Liver (tissue), 3 donors: Measurements from ENCODE around the gene SMAD7.

Experiments
- CTCF ChIP-seq: fragments of 150-350 bp; IDR thresholded peaks from 2 replicates; pipeline ENCODE4 v1.5.1; 2017; ENCODE audit warnings: improper control_type of control experiment, low read depth, low read length; ENCODE audit not compliant: missing input control
- EGR1 ChIP-seq, 2 donors: IDR thresholded peaks; 2 replicates each; pipeline ENCODE4 v1.6.1; 2016 to 2018; ENCODE audit warnings: antibody characterized with exemption in 2 of 2, low read depth in 2 of 2
- JUND ChIP-seq, 2 donors: IDR thresholded peaks; 2 replicates each; pipeline ENCODE4 v1.6.1; 2016; ENCODE audit warnings: antibody characterized with exemption in 2 of 2
- YY1 ChIP-seq: IDR thresholded peaks from 2 replicates; pipeline ENCODE4 v1.6.1; 2016; ENCODE audit warnings: antibody characterized with exemption, mild to moderate bottlenecking
- TF ChIP-seq, protein P1 (sequence below): IDR thresholded peaks from 2 replicates; pipeline ENCODE4 v1.6.1; 2016; ENCODE audit warnings: antibody characterized with exemption
- donor health status: healthy.
- donor health status: healthy.

DNA sequence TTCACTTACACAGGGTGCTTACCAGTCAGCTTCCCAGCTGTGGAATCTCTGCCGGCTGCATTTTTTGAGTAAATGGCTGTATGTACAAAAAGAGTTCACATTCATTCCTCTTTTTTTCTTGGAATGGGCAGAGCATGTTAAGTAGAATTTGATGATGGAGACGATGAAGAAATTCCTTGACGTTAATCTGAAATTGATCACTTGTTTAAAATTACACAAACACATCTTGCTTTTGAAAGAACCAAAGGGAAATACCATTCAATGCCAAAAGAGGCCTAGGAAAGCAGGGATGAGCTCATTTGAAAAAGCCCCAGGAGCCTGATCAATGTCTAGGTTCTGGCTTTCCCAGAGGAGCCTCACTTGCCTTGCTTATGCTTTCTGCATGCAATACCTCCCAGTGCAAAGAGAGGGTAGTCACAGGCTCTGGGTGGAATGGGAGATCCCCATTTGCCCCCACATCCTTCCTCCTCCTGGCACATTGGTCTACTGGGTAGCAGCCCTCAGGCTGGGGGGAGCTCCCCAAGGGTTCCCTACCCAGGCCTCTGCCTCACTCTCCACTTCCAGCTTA is 12.3 kb upstream of the SMAD7 start:
- TF ChIP-seq, protein P1, sequence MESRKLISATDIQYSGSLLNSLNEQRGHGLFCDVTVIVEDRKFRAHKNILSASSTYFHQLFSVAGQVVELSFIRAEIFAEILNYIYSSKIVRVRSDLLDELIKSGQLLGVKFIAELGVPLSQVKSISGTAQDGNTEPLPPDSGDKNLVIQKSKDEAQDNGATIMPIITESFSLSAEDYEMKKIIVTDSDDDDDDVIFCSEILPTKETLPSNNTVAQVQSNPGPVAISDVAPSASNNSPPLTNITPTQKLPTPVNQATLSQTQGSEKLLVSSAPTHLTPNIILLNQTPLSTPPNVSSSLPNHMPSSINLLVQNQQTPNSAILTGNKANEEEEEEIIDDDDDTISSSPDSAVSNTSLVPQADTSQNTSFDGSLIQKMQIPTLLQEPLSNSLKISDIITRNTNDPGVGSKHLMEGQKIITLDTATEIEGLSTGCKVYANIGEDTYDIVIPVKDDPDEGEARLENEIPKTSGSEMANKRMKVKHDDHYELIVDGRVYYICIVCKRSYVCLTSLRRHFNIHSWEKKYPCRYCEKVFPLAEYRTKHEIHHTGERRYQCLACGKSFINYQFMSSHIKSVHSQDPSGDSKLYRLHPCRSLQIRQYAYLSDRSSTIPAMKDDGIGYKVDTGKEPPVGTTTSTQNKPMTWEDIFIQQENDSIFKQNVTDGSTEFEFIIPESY = no peak
- no peak for TF ChIP-seq YY1
- TF ChIP-seq CTCF = no peak
- no peak for TF ChIP-seq EGR1 (IDR thresholded peaks at IDR 0.05; ENCODE audit: low read depth in 2 of 2)
- no peak for TF ChIP-seq JUND (IDR thresholded peaks at IDR 0.05)
